KMS-11 (cell line): ENCODE measurements around the gene MRPL18.

Source experiments
- H2AFZ ChIP-seq: fragments of 200-600 bp; sonication (generic); 2 replicates; pipeline ENCODE4 v1.6.1; 2016; ENCODE audit warnings: antibody characterized with exemption, mixed run types, low read depth
- H3K27ac ChIP-seq: fragments of 200-600 bp; sonication (generic); 2 replicates; pipeline ENCODE4 v1.6.1; 2016; ENCODE audit warnings: mild to moderate bottlenecking, mixed run types
- H3K27me3 ChIP-seq: fragments of 200-600 bp; sonication (generic); 2 replicates; pipeline ENCODE4 v1.6.1; 2017; ENCODE audit warnings: mild to moderate bottlenecking, low read depth, mixed run types, moderate library complexity; ENCODE audit not compliant: insufficient read depth
- H3K36me3 ChIP-seq: fragments of 200-600 bp; sonication (generic); 2 replicates; pipeline ENCODE4 v1.6.1; 2017; ENCODE audit warnings: mild to moderate bottlenecking, mixed run types; ENCODE audit not compliant: insufficient read depth
- H3K4me1 ChIP-seq: fragments of 200-600 bp; sonication (generic); 2 replicates; pipeline ENCODE4 v1.6.1; 2016; ENCODE audit warnings: mild to moderate bottlenecking, low read depth, mixed run types; ENCODE audit not compliant: poor library complexity, severe bottlenecking
- H3K4me2 ChIP-seq: fragments of 200-600 bp; sonication (generic); 2 replicates; pipeline ENCODE4 v1.7.0; 2016; ENCODE audit warnings: mild to moderate bottlenecking, mixed run types
- H3K4me3 ChIP-seq: fragments of 200-600 bp; sonication (generic); IDR thresholded peaks from 2 replicates; pipeline ENCODE4 v1.6.1; 2017; ENCODE audit warnings: low read depth, low read length, mixed read lengths; ENCODE audit not compliant: insufficient read depth
- H3K79me2 ChIP-seq: fragments of 200-600 bp; sonication (generic); 2 replicates; pipeline ENCODE4 v1.6.1; 2016; ENCODE audit warnings: low read depth, mixed run types; ENCODE audit not compliant: insufficient read depth
- H3K9ac ChIP-seq: fragments of 200-600 bp; sonication (generic); 2 replicates; pipeline ENCODE4 v1.6.1; 2016; ENCODE audit warnings: mild to moderate bottlenecking, mixed run types
- H4K20me1 ChIP-seq: fragments of 200-600 bp; sonication (generic); 2 replicates; pipeline ENCODE4 v1.6.1; 2016; ENCODE audit warnings: mild to moderate bottlenecking, mixed run types; ENCODE audit not compliant: insufficient read depth
- CTCF ChIP-seq: fragments of 200-600 bp; sonication (generic); conservative IDR thresholded peaks from 2 replicates; pipeline ENCODE4 v1.6.1; 2017; ENCODE audit warnings: low read depth, mild to moderate bottlenecking, antibody characterized with exemption, low read length, moderate library complexity, mixed read lengths

The MRPL18 gene

GRCh38 chr6:159751448-159751847 lies 38.8 kb upstream of the MRPL18 start:
- TF ChIP-seq CTCF = no peak
- Histone ChIP-seq H3K36me3 (peaks cover 11% of the 10 kb centered on the region), H3K27ac (no peak overlapping the region), H3K4me1 (no peaks in the 10 kb centered on the region), H3K4me3 (no peak overlapping the region), H3K4me2 (no peak overlapping the region), H3K9ac (no peak overlapping the region), H3K79me2 (peaks cover 3% of the 10 kb centered on the region; the same call in 1 of the 2 replicates), H3K27me3 (no peaks in the 10 kb centered on the region), H2AFZ (no peak overlapping the region), H4K20me1 (peaks cover 8% of the 10 kb centered on the region; the same call in 1 of the 2 replicates)

- no peaks in the 10 kb centered on the region for H3K79me2 ChIP-seq
- no peak overlapping the region for H3K4me2 ChIP-seq
- H4K20me1 ChIP-seq = 0 out of 2 replicates have a peak, but pooled peaks cover 3% of the 10 kb centered on the region
- H3K27ac ChIP-seq = no peak overlapping the region
- no peaks in the 10 kb centered on the region for H3K4me1 ChIP-seq
- no peak overlapping the region for H3K4me3 ChIP-seq
- H3K9ac ChIP-seq = no peak overlapping the region
- H3K36me3 ChIP-seq = no peaks in the 10 kb centered on the region
- TF ChIP-seq CTCF = no peak
- H2AFZ ChIP-seq = no peak overlapping the region
- H3K27me3 ChIP-seq = no peaks in the 10 kb centered on the region
Measured at GRCh38 chr6:159753081-159753872, 37.0 kb upstream of the MRPL18 start.

GRCh38 chr6:159754401-159754800 lies 35.9 kb upstream of the MRPL18 start:
- H3K79me2 ChIP-seq = no peaks in the 10 kb centered on the region
- H3K4me3 ChIP-seq = no peak overlapping the region
- no peak for TF ChIP-seq CTCF
- H3K9ac ChIP-seq = no peak overlapping the region
- H3K27ac ChIP-seq = no peak overlapping the region
- H3K4me1 ChIP-seq = no peaks in the 10 kb centered on the region
- no peak overlapping the region for H2AFZ ChIP-seq
- 0 out of 2 replicates have a peak, but pooled peaks cover 3% of the 10 kb centered on the region for H4K20me1 ChIP-seq
- no peak overlapping the region for H3K4me2 ChIP-seq
- H3K27me3 ChIP-seq = no peaks in the 10 kb centered on the region
- no peaks in the 10 kb centered on the region for H3K36me3 ChIP-seq

GRCh38 chr6:159754959-159755914 lies 35.0 kb upstream of the MRPL18 start:
- Histone ChIP-seq H3K4me2 (no peak overlapping the region), H2AFZ (no peak overlapping the region)

More at GRCh38 chr6:159754959-159755914, 35.0 kb upstream of the MRPL18 start:
- Histone ChIP-seq H3K4me3 (no peak overlapping the region), H4K20me1 (0 out of 2 replicates have a peak, but pooled peaks cover 3% of the 10 kb centered on the region), H3K27me3 (no peaks in the 10 kb centered on the region), H3K36me3 (no peaks in the 10 kb centered on the region), H3K27ac (no peak overlapping the region), H3K79me2 (no peaks in the 10 kb centered on the region), H3K9ac (no peak overlapping the region), H3K4me1 (peaks cover 5% of the 10 kb centered on the region)
- no peak for TF ChIP-seq CTCF
